PC-3 (cell line): ENCODE results near the gene VSIG10. TPM values are rescaled to one million over a fixed set of nuclear protein-coding genes. Genes with fewer than 3 reads are reported as not detected.
A peak's percentile ranks its signal among the peaks of the same experiment; 100 is the strongest.

Experiments used
- ATAC-seq: fragments of 200-7000 bp; cut with Tn5 transposase; 2 replicates; pipeline ENCODE4 v1.9.1; 2020; ENCODE audit warnings: mild to moderate bottlenecking, moderate library complexity
- BruUV-seq: library from RNA; stranded (reverse); fragments of 400-500 nt; replicated peaks from 2 replicates; lab custom pipeline; 2021; lab: Mats Ljungman, UMichigan
- CTCF ChIA-PET: fragments of 300-600 bp; sonication (Branson Sonifier 250); formaldehyde crosslinking; loops from one replicate; lab custom pipeline; 2022; ENCODE audit warnings: antibody characterized with exemption; lab: Charles Lee
- POLR2A ChIA-PET: fragments of 300-600 bp; sonication (Branson Sonifier 250); formaldehyde crosslinking; loops from one replicate; lab custom pipeline; 2022; ENCODE audit warnings: antibody characterized with exemption; ENCODE audit not compliant: unreplicated experiment; lab: Charles Lee
- DNase-seq: peaks from one replicate; pipeline ENCODE4 v3.0.0-alpha.2; 2015
- H2AFZ ChIP-seq: fragments of 300-600 bp; sonication (generic); 2 replicates; pipeline ENCODE4 v1.6.0; 2016; ENCODE audit warnings: antibody characterized with exemption, low read length
- H3F3A ChIP-seq: fragments of 300-600 bp; sonication (generic); one replicate; pipeline ENCODE4 v1.6.0; 2017; ENCODE audit warnings: antibody characterized with exemption, low read length, control low read depth, mild to moderate bottlenecking; ENCODE audit not compliant: unreplicated experiment
- H3K27ac ChIP-seq: fragments of 300-600 bp; sonication (generic); 2 replicates; pipeline ENCODE4 v1.5.1; 2016; ENCODE audit warnings: mild to moderate bottlenecking, low read length
- H3K27me3 ChIP-seq: fragments of 300-600 bp; sonication (generic); 2 replicates; pipeline ENCODE4 v1.6.1; 2016; ENCODE audit warnings: low read length, mixed read lengths
- H3K36me3 ChIP-seq: fragments of 300-600 bp; sonication (generic); 2 replicates; pipeline ENCODE4 v1.6.1; 2016; ENCODE audit warnings: low read depth, mixed run types, low read length, mixed read lengths
- H3K4me1 ChIP-seq: fragments of 300-600 bp; sonication (generic); 2 replicates; pipeline ENCODE4 v1.5.1; 2016; ENCODE audit warnings: low read length; ENCODE audit not compliant: insufficient read depth
- H3K4me2 ChIP-seq: fragments of 300-600 bp; sonication (generic); 2 replicates; pipeline ENCODE4 v1.6.0; 2016; ENCODE audit warnings: low read length
- H3K4me3 ChIP-seq: fragments of 300-600 bp; sonication (generic); 2 replicates; pipeline ENCODE4 v1.5.1; 2016; ENCODE audit warnings: mild to moderate bottlenecking, low read length, mixed read lengths
- H3K79me2 ChIP-seq: fragments of 300-600 bp; sonication (generic); 2 replicates; pipeline ENCODE4 v1.6.1; 2017; ENCODE audit warnings: low read length, mixed read lengths
- H3K9ac ChIP-seq: fragments of 300-600 bp; sonication (generic); 2 replicates; pipeline ENCODE4 v1.6.0; 2016; ENCODE audit warnings: mild to moderate bottlenecking, low read length
- H3K9me2 ChIP-seq: fragments of 300-600 bp; sonication (generic); replicated peaks from 2 replicates; pipeline ENCODE4 v1.6.1; 2016; ENCODE audit warnings: mixed run types, low read length, mixed read lengths
- H3K9me3 ChIP-seq: fragments of 300-600 bp; sonication (generic); 2 replicates; pipeline ENCODE4 v1.6.1; 2016; ENCODE audit warnings: low read length, mixed read lengths
- H4K20me1 ChIP-seq: fragments of 300-600 bp; sonication (generic); 2 replicates; pipeline ENCODE4 v1.6.1; 2016; ENCODE audit warnings: low read length, mixed read lengths
- EZH2 ChIP-seq: fragments of 300-600 bp; sonication (generic); IDR thresholded peaks from one replicate; pipeline ENCODE4 v1.6.1; 2017; ENCODE audit warnings: antibody characterized with exemption, mild to moderate bottlenecking, low read length; ENCODE audit not compliant: unreplicated experiment
- EZH2phosphoT487 ChIP-seq: fragments of 300-600 bp; sonication (generic); IDR thresholded peaks from 2 replicates; pipeline ENCODE4 v1.6.1; 2018; ENCODE audit warnings: mild to moderate bottlenecking, antibody characterized with exemption, low read length, borderline replicate concordance
- intact Hi-C: fragments of 100-400 bp; cut with micrococcal nuclease; formaldehyde crosslinking; loops from 2 replicates; pipeline ENCODE4 v1.9.0; 2023
- total RNA-seq: library from RNA; depleted of rRNA; stranded (reverse); fragments of >200 nt; gene quantifications from 2 replicates; pipeline ENCODE4 v1.2.3, GENCODE V29; 2014
- TF ChIP-seq, protein P1 (sequence below): fragments of 300-600 bp; sonication (generic); conservative IDR thresholded peaks from 2 replicates; pipeline ENCODE4 v1.5.1; 2017; ENCODE audit warnings: antibody characterized with exemption, low read depth, mild to moderate bottlenecking, low read length

Gene VSIG10
- total RNA-seq, 1 experiment from 2014 or later: 60.8 TPM

DNA sequence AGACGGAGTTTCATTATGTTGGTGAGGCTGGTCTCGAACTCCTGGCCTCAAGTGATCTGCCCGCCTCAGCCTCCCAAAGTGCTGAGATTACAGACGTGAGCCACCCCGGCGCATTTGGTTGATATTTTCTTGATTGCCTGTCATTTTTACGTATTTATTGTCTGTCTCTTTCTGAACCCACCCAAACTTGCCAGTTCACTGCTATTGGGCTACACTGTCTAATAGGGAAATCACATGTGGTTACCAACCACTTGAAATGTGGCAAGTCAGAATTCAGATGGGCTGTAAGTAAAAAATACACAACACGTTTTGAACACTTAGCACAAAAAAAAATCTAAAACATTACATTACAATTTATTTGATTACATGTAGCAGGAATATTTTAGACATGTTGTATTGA lies 44.9 kb downstream of the VSIG10 start:
- H3F3A ChIP-seq: peaks cover 10% of the 10 kb centered on the region
- intact Hi-C loops: loop anchor here (1.0 to 10.0 kb wide), 3 partner anchors 44 to 374 kb away; partner anchors contain the start of gene TAOK3
- CTCF ChIA-PET: interaction anchor here (1.1 kb wide), 1 partner anchor 24 kb away, joined by 4 read pairs; no protein-coding TSS in a partner anchor
- peak overlapping the region; percentile 93 for H3K4me3 ChIP-seq
- no peaks in the 10 kb centered on the region for H3K9me2 ChIP-seq
- no peaks in the 10 kb centered on the region for H4K20me1 ChIP-seq
- BruUV-seq: no TSS peak
- POLR2A ChIA-PET: interaction anchor here (0.6 to 0.7 kb wide), 2 partner anchors 25 to 79 kb away, joined by 3 read pairs; no protein-coding TSS in a partner anchor
- peaks cover 51% of the 10 kb centered on the region for H3K4me1 ChIP-seq
- ATAC-seq (no peak), DNase-seq (no peak)
- peak overlapping the region; percentile 100 for H3K4me2 ChIP-seq
- peak overlapping the region; percentile 86 for H3K27ac ChIP-seq
- H2AFZ ChIP-seq: no peak overlapping the region
- no peaks in the 10 kb centered on the region for H3K9me3 ChIP-seq
- peaks cover 72% of the 10 kb centered on the region for H3K79me2 ChIP-seq
- TF ChIP-seq, protein P1, sequence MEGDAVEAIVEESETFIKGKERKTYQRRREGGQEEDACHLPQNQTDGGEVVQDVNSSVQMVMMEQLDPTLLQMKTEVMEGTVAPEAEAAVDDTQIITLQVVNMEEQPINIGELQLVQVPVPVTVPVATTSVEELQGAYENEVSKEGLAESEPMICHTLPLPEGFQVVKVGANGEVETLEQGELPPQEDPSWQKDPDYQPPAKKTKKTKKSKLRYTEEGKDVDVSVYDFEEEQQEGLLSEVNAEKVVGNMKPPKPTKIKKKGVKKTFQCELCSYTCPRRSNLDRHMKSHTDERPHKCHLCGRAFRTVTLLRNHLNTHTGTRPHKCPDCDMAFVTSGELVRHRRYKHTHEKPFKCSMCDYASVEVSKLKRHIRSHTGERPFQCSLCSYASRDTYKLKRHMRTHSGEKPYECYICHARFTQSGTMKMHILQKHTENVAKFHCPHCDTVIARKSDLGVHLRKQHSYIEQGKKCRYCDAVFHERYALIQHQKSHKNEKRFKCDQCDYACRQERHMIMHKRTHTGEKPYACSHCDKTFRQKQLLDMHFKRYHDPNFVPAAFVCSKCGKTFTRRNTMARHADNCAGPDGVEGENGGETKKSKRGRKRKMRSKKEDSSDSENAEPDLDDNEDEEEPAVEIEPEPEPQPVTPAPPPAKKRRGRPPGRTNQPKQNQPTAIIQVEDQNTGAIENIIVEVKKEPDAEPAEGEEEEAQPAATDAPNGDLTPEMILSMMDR: no peak
- no peak for TF ChIP-seq EZH2
- TF ChIP-seq EZH2phosphoT487: no peak
- H3K36me3 ChIP-seq: no peaks in the 10 kb centered on the region
- no peaks in the 10 kb centered on the region for H3K27me3 ChIP-seq
- H3K9ac ChIP-seq: peak overlapping the region; percentile 87; the same call in 1 of the 2 replicates

DNA sequence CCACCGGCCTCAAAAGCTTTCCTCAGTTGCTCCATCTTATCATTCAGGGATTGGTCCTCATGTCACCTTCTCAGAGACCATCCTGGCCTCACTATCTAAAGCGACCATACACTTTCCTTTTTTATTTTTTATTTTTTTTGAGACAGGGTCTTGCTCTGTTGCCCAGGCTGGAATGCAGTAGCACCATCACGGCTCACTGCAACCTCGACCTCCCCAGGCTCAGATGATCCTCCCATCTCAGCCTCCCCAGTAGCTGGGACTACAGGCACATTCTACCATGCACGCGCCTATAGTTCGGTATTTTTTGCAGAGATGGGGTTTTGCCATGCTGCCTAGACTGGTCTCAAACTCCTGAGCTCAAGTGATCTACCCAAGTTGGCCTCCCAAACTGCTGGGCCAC lies 45.6 kb downstream of the VSIG10 start:
- H3K27me3 ChIP-seq: no peaks in the 10 kb centered on the region
- DNase-seq (no peak), ATAC-seq (no peak)
- H3K4me3 ChIP-seq: no peak overlapping the region
- H3K9me3 ChIP-seq: no peaks in the 10 kb centered on the region
- no peaks in the 10 kb centered on the region for H3K36me3 ChIP-seq
- no peak overlapping the region for H3K4me2 ChIP-seq
- no peak for TF ChIP-seq EZH2phosphoT487
- no peak for TF ChIP-seq EZH2
- TF ChIP-seq, protein P1: no peak
- peaks cover 78% of the 10 kb centered on the region for H3K79me2 ChIP-seq
- no peak overlapping the region for H3K9ac ChIP-seq
- H3K27ac ChIP-seq: no peak overlapping the region
- H4K20me1 ChIP-seq: no peaks in the 10 kb centered on the region
- ChIA-PET POLR2A (no interaction called here), CTCF (interaction anchor here (0.6 kb wide), 1 partner anchor 25 kb away, joined by 6 read pairs; no protein-coding TSS in a partner anchor)
- H3K9me2 ChIP-seq: no peaks in the 10 kb centered on the region
- no peak overlapping the region for H2AFZ ChIP-seq
- no TSS peak for BruUV-seq
- intact Hi-C loops: loop anchor here (5.0 to 10.0 kb wide), 2 partner anchors 314 to 373 kb away; partner anchors contain the start of gene TAOK3
- peaks cover 16% of the 10 kb centered on the region for H3F3A ChIP-seq
- peaks cover 53% of the 10 kb centered on the region for H3K4me1 ChIP-seq
